ENCODE results near the gene RAP1GDS1. TPM values are rescaled to one million over a fixed set of nuclear protein-coding genes. Genes with fewer than 3 reads are reported as not detected.
A peak's percentile ranks its signal among the peaks of the same experiment; 100 is the strongest.
"Not testable (repeated sequence)": the region's sequence is repeated elsewhere in the genome, so short reads cannot be mapped to it uniquely, and the experiment has no call there.

RAP1GDS1 gene
- total RNA-seq, 1 experiment from 2014 or later: 25.7 TPM

DNA sequence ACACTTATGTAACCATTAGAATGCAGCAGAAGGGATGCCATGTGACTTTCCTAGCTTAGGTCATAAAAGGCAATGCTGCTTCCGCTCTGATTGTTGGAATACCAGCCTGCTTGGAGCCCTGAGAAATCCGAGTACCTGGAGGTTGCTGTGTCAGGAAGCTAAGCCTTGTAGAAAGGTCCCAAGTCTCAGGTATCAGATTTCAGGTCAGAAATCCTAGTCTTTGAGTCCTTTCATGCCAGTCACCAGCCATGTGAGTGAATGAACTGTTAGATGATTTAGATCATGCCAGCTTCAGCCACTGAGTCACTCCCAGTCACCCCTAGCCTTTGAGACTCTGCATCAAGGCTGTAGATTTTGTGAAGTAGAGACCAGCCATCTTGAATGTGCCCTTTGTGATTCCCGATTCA is 23.5 kb downstream of the RAP1GDS1 start:
- no peaks in the 10 kb centered on the region for H4K20me1 ChIP-seq (ENCODE audit: insufficient read depth)
- DNase-seq: peak in 1 of 2 experiments; percentile 22
- no peak overlapping the region for H3K4me2 ChIP-seq
- H3K9me3 ChIP-seq (ENCODE audit: insufficient read depth, low read depth): no peaks in the 10 kb centered on the region
- H3K9me2 ChIP-seq (ENCODE audit: insufficient read depth): no peaks in the 10 kb centered on the region
- TF ChIP-seq EZH2 (IDR thresholded peaks at IDR 0.05; ENCODE audit: low read depth): no peak
- TF ChIP-seq, protein P1, sequence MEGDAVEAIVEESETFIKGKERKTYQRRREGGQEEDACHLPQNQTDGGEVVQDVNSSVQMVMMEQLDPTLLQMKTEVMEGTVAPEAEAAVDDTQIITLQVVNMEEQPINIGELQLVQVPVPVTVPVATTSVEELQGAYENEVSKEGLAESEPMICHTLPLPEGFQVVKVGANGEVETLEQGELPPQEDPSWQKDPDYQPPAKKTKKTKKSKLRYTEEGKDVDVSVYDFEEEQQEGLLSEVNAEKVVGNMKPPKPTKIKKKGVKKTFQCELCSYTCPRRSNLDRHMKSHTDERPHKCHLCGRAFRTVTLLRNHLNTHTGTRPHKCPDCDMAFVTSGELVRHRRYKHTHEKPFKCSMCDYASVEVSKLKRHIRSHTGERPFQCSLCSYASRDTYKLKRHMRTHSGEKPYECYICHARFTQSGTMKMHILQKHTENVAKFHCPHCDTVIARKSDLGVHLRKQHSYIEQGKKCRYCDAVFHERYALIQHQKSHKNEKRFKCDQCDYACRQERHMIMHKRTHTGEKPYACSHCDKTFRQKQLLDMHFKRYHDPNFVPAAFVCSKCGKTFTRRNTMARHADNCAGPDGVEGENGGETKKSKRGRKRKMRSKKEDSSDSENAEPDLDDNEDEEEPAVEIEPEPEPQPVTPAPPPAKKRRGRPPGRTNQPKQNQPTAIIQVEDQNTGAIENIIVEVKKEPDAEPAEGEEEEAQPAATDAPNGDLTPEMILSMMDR (conservative IDR thresholded peaks at IDR 0.05): no peak
- peaks cover 6% of the 10 kb centered on the region; the same call in 1 of the 2 replicates for H3K4me1 ChIP-seq (replicated peaks; ENCODE audit: insufficient read depth)
- 0 out of 2 replicates have a peak, but pooled peaks cover 5% of the 10 kb centered on the region for H3F3A ChIP-seq (ENCODE audit: insufficient read depth, low read depth)
- BruUV-seq (replicated peaks): no TSS peak
- intact Hi-C loops (cut with micrococcal nuclease; ENCODE audit: unreplicated experiment): loop anchor here (2.0 kb wide), 1 partner anchor 20 kb away; no protein-coding TSS in a partner anchor
- POLR2A ChIA-PET (ENCODE audit: unreplicated experiment): interaction anchor here (0.6 kb wide), 1 partner anchor 711 kb away, joined by 5 read pairs; no protein-coding TSS in a partner anchor
- no peak overlapping the region for H3K4me3 ChIP-seq
- peaks cover 53% of the 10 kb centered on the region for H3K79me2 ChIP-seq (ENCODE audit: low read depth)
- H3K36me3 ChIP-seq (ENCODE audit: low read depth): no peaks in the 10 kb centered on the region
- H3K27me3 ChIP-seq (ENCODE audit: insufficient read depth, low read depth): no peaks in the 10 kb centered on the region
- H2AFZ ChIP-seq: no peak overlapping the region
- 0 out of 2 replicates have a peak overlapping the region, but pooled peaks have one; percentile 4 for H3K27ac ChIP-seq
- CTCF ChIA-PET: no interaction called here

DNA sequence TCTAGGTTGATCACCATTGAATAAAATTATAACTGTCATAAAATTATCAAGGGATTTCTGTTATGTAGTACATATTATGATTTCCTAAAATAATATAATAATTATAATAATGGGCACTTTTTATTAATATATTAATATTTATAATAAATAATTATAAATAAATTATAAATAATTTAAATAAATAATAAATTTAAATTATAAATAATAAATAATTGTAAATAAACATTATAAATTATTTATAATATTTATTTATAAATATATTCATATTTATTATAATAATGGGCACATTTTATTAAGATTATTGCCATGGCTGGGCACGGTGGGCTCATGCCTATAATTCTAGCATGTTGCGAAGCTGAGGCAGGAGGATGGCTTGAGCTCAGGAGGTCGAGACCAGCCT is 24.5 kb downstream of the RAP1GDS1 start:
- no peaks in the 10 kb centered on the region for H3K9me3 ChIP-seq (ENCODE audit: insufficient read depth, low read depth)
- no peak overlapping the region for H3K4me3 ChIP-seq
- ChIA-PET CTCF (no interaction called here), POLR2A (ENCODE audit: unreplicated experiment) (no interaction called here)
- no peak overlapping the region for H3K4me2 ChIP-seq
- H3K9me2 ChIP-seq (ENCODE audit: insufficient read depth): no peaks in the 10 kb centered on the region
- H3K27me3 ChIP-seq (ENCODE audit: insufficient read depth, low read depth): no peaks in the 10 kb centered on the region
- BruUV-seq (replicated peaks): no TSS peak
- peaks cover 6% of the 10 kb centered on the region; the same call in 1 of the 2 replicates for H3K4me1 ChIP-seq (replicated peaks; ENCODE audit: insufficient read depth)
- H3K36me3 ChIP-seq (ENCODE audit: low read depth): no peaks in the 10 kb centered on the region
- H4K20me1 ChIP-seq (ENCODE audit: insufficient read depth): no peaks in the 10 kb centered on the region
- 0 out of 2 replicates have a peak, but pooled peaks cover 5% of the 10 kb centered on the region for H3F3A ChIP-seq (ENCODE audit: insufficient read depth, low read depth)
- no peak for DNase-seq
- TF ChIP-seq, protein P1 (conservative IDR thresholded peaks at IDR 0.05): no peak
- TF ChIP-seq EZH2 (IDR thresholded peaks at IDR 0.05; ENCODE audit: low read depth): no peak
- intact Hi-C loops (cut with micrococcal nuclease; ENCODE audit: unreplicated experiment): loop anchor here (2.0 kb wide), 1 partner anchor 21 kb away; no protein-coding TSS in a partner anchor
- no peak overlapping the region for H3K27ac ChIP-seq
- H3K79me2 ChIP-seq (ENCODE audit: low read depth): peaks cover 48% of the 10 kb centered on the region
- H2AFZ ChIP-seq: no peak overlapping the region

DNA sequence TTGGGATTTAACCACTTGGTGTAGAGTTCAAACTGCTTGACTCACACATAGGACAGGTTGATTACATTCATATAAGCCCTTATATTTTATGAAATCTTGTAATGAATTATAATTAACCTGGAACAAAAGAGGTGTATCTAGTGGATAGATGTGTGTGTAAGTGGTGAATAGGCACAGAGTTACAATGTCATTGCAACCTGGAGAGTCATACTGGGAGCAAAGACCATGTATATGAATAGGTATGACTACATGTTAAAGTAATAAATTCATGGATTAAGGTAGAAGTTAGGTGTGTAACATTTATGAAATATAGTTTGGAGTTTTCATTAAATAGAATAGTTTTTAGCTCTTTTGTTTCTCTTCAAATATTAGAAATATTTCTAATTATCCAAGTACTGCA is 26.1 kb downstream of the RAP1GDS1 start:
- peaks cover 57% of the 10 kb centered on the region for H3K79me2 ChIP-seq (ENCODE audit: low read depth)
- intact Hi-C loops (cut with micrococcal nuclease; ENCODE audit: unreplicated experiment): no loop called here
- CTCF ChIA-PET: no interaction called here

DNA sequence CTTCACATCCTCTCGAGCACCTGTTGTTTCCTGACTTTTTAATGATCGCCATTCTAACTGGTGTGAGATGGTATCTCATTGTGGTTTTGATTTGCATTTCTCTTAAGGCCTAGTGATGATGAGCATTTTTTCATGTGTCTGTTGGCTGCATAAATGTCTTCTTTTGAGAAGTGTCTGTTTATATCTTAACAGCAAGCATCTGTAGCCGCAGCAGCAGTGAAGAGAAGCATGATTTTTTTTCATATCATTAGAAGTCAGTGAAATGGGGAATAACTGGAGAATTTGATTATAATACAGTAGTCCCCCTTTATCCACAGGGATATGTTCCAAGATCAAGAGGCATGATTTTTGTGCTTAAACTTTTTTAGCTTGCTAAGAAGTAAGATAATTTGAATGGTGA is 27.5 kb downstream of the RAP1GDS1 start:
- H3K9me2 ChIP-seq (ENCODE audit: insufficient read depth); intact Hi-C loops (cut with micrococcal nuclease; ENCODE audit: unreplicated experiment); BruUV-seq (replicated peaks); H2AFZ ChIP-seq; H3K27ac ChIP-seq; H3K4me3 ChIP-seq; H4K20me1 ChIP-seq (ENCODE audit: insufficient read depth); H3K27me3 ChIP-seq (ENCODE audit: insufficient read depth, low read depth); DNase-seq; H3F3A ChIP-seq (ENCODE audit: insufficient read depth, low read depth); POLR2A ChIA-PET (ENCODE audit: unreplicated experiment); H3K4me1 ChIP-seq (replicated peaks; ENCODE audit: insufficient read depth); H3K9me3 ChIP-seq (ENCODE audit: insufficient read depth, low read depth); CTCF ChIA-PET; H3K4me2 ChIP-seq; H3K36me3 ChIP-seq (ENCODE audit: low read depth): not testable (repeated sequence)
- peaks cover 45% of the 10 kb centered on the region for H3K79me2 ChIP-seq (ENCODE audit: low read depth)

More for the DNA sequence above, 26.1 kb downstream of the RAP1GDS1 start:
- H3K27me3 ChIP-seq (ENCODE audit: insufficient read depth, low read depth): no peaks in the 10 kb centered on the region
- BruUV-seq (replicated peaks): no TSS peak
- POLR2A ChIA-PET (ENCODE audit: unreplicated experiment): no interaction called here
- no peaks in the 10 kb centered on the region for H4K20me1 ChIP-seq (ENCODE audit: insufficient read depth)
- DNase-seq: no peak
- H3F3A ChIP-seq (ENCODE audit: insufficient read depth, low read depth): 0 out of 2 replicates have a peak, but pooled peaks cover 5% of the 10 kb centered on the region
- H3K9me2 ChIP-seq (ENCODE audit: insufficient read depth): no peaks in the 10 kb centered on the region
- H3K36me3 ChIP-seq (ENCODE audit: low read depth): no peaks in the 10 kb centered on the region
- H3K9me3 ChIP-seq (ENCODE audit: insufficient read depth, low read depth): no peaks in the 10 kb centered on the region
- H3K4me1 ChIP-seq (replicated peaks; ENCODE audit: insufficient read depth): peaks cover 6% of the 10 kb centered on the region; the same call in 1 of the 2 replicates
- no peak overlapping the region for H3K27ac ChIP-seq
- TF ChIP-seq EZH2 (IDR thresholded peaks at IDR 0.05; ENCODE audit: low read depth): no peak
- TF ChIP-seq, protein P1 (conservative IDR thresholded peaks at IDR 0.05): no peak
- H3K4me2 ChIP-seq: no peak overlapping the region
- no peak overlapping the region for H2AFZ ChIP-seq
- H3K4me3 ChIP-seq: no peak overlapping the region

Measured in PC-9 (cell line).